ENCODE results near the gene PTPRD.

DNA sequence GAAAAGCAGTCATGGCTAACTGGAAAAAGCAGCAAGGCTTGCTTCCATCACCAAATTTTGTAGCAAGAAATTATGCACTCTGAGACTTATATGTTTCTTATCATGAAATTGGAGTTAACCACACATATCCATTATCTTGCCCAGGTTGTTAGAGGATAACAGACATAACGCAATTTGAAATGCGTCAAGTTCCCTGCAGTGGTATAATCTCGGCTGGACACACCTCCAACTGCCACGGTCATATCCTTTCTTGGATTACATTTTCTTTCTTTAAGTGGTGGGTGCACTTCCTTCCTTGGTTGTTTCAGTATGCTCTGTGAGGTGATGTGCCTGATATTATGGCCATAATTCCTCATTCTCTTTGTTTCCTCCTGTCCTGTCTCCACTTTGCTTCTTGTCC lies 2118.2 kb downstream of the PTPRD start:
- TF ChIP-seq, protein P1, sequence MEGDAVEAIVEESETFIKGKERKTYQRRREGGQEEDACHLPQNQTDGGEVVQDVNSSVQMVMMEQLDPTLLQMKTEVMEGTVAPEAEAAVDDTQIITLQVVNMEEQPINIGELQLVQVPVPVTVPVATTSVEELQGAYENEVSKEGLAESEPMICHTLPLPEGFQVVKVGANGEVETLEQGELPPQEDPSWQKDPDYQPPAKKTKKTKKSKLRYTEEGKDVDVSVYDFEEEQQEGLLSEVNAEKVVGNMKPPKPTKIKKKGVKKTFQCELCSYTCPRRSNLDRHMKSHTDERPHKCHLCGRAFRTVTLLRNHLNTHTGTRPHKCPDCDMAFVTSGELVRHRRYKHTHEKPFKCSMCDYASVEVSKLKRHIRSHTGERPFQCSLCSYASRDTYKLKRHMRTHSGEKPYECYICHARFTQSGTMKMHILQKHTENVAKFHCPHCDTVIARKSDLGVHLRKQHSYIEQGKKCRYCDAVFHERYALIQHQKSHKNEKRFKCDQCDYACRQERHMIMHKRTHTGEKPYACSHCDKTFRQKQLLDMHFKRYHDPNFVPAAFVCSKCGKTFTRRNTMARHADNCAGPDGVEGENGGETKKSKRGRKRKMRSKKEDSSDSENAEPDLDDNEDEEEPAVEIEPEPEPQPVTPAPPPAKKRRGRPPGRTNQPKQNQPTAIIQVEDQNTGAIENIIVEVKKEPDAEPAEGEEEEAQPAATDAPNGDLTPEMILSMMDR (IDR thresholded peaks at IDR 0.05 in 2 of 3, conservative IDR thresholded peaks at IDR 0.05 in 1 of 3; ENCODE audit: borderline replicate concordance in 1 of 3, insufficient read depth in 1 of 3, low read depth in 2 of 3, low read length in 2 of 3), result no peak
- TF ChIP-seq EZH2 (IDR thresholded peaks at IDR 0.05) (no peak), POLR2AphosphoS5 (IDR thresholded peaks at IDR 0.05; ENCODE audit: low read depth, low read length) (no peak), TCF7L2 (IDR thresholded peaks at IDR 0.05; ENCODE audit: borderline replicate concordance, extremely low read depth, insufficient read depth, insufficient read length) (no peak), ZNF274 (IDR thresholded peaks at IDR 0.05; ENCODE audit: low read depth, low read length) (no peak), EZH2phosphoT487 (IDR thresholded peaks at IDR 0.05; ENCODE audit: borderline replicate concordance) (no peak), YY1 (IDR thresholded peaks at IDR 0.05; ENCODE audit: extremely low read depth, insufficient replicate concordance, low read depth, low read length) (no peak), CEBPB (IDR thresholded peaks at IDR 0.05; ENCODE audit: low read depth) (no peak), POLR2A (IDR thresholded peaks at IDR 0.05; ENCODE audit: borderline replicate concordance, extremely low read depth, insufficient read depth, insufficient read length) (no peak), EGR1 (IDR thresholded peaks at IDR 0.05; ENCODE audit: low read depth) (no peak), CBX3 (IDR thresholded peaks at IDR 0.05; ENCODE audit: low read depth) (no peak)
- TF ChIP-seq, protein P2, sequence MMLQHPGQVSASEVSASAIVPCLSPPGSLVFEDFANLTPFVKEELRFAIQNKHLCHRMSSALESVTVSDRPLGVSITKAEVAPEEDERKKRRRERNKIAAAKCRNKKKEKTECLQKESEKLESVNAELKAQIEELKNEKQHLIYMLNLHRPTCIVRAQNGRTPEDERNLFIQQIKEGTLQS (IDR thresholded peaks at IDR 0.05), result no peak
- TF ChIP-seq, protein P3, sequence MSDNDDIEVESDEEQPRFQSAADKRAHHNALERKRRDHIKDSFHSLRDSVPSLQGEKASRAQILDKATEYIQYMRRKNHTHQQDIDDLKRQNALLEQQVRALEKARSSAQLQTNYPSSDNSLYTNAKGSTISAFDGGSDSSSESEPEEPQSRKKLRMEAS (IDR thresholded peaks at IDR 0.05), result no peak
- TF ChIP-seq, protein P4, sequence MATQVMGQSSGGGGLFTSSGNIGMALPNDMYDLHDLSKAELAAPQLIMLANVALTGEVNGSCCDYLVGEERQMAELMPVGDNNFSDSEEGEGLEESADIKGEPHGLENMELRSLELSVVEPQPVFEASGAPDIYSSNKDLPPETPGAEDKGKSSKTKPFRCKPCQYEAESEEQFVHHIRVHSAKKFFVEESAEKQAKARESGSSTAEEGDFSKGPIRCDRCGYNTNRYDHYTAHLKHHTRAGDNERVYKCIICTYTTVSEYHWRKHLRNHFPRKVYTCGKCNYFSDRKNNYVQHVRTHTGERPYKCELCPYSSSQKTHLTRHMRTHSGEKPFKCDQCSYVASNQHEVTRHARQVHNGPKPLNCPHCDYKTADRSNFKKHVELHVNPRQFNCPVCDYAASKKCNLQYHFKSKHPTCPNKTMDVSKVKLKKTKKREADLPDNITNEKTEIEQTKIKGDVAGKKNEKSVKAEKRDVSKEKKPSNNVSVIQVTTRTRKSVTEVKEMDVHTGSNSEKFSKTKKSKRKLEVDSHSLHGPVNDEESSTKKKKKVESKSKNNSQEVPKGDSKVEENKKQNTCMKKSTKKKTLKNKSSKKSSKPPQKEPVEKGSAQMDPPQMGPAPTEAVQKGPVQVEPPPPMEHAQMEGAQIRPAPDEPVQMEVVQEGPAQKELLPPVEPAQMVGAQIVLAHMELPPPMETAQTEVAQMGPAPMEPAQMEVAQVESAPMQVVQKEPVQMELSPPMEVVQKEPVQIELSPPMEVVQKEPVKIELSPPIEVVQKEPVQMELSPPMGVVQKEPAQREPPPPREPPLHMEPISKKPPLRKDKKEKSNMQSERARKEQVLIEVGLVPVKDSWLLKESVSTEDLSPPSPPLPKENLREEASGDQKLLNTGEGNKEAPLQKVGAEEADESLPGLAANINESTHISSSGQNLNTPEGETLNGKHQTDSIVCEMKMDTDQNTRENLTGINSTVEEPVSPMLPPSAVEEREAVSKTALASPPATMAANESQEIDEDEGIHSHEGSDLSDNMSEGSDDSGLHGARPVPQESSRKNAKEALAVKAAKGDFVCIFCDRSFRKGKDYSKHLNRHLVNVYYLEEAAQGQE (IDR thresholded peaks at IDR 0.05; ENCODE audit: low read depth), result no peak
